Astrocyte of the spinal cord (primary cell): ENCODE results near the gene SEPTIN7.
A peak's percentile ranks its signal among the peaks of the same experiment; 100 is the strongest.

ENCODE experiments used
- DNase-seq: peaks from one replicate; pipeline ENCODE4 v3.0.0; 2011; ENCODE audit warnings: low read depth, low spot score
- H3K4me3 ChIP-seq: 2 replicates; pipeline ENCODE4 v1.5.1; 2011; ENCODE audit warnings: low read depth, mild to moderate bottlenecking, low read length, moderate library complexity
- in situ Hi-C: cut with HindIII; loops from 2 replicates; pipeline ENCODE4 v1.10.0; 2017; ENCODE audit warnings: low sequenced_read_pairs
- TF ChIP-seq, protein P1 (sequence below): IDR thresholded peaks from 2 replicates; pipeline ENCODE4 v1.5.1; 2012; ENCODE audit warnings: low read depth, mild to moderate bottlenecking, low read length, inconsistent platforms

The SEPTIN7 gene

DNA sequence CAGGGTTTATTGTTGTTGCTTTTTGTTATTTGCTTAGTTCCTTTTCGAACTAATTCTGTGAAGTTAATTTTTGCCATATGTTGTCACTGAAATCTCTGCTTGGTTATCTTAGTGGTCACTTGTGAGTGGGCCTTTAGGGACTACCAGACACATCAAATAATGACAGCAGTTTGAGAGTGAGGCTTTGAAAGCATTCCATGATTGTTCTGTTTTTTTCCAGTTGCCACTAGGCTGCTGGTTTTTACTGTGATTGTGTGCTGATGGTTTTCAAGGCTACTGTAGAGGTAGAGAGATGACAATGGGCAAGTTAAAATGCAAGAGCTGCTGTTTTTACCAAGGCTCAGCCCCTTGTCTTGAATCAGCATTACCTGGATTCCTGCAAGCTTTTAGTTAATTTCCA, 20.0 kb downstream of the SEPTIN7 start:
- in situ Hi-C loops: no loop called here
- no peak overlapping the region for H3K4me3 ChIP-seq
- TF ChIP-seq, protein P1, sequence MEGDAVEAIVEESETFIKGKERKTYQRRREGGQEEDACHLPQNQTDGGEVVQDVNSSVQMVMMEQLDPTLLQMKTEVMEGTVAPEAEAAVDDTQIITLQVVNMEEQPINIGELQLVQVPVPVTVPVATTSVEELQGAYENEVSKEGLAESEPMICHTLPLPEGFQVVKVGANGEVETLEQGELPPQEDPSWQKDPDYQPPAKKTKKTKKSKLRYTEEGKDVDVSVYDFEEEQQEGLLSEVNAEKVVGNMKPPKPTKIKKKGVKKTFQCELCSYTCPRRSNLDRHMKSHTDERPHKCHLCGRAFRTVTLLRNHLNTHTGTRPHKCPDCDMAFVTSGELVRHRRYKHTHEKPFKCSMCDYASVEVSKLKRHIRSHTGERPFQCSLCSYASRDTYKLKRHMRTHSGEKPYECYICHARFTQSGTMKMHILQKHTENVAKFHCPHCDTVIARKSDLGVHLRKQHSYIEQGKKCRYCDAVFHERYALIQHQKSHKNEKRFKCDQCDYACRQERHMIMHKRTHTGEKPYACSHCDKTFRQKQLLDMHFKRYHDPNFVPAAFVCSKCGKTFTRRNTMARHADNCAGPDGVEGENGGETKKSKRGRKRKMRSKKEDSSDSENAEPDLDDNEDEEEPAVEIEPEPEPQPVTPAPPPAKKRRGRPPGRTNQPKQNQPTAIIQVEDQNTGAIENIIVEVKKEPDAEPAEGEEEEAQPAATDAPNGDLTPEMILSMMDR: no peak
- DNase-seq: no peak

DNA sequence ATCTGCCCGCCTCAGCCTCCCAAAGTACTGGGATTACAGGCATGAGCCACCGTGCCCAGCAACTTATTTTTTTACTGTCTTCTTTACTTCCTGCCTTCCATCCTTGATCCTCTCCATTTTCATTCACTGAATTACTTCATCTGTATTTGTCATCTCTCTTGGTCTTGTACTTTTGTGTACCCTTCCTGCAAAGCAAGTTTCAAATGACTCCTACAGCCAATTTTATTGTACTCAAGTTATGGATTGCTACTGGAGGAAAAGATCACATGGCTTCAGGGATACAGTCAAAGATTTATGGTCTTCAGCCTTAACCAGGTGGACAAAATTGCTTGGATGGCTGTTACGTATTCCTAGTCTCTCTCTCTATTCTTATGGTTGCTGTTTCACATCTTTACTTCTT, 22.6 kb downstream of the SEPTIN7 start:
- no peak for DNase-seq
- in situ Hi-C loops: no loop called here
- TF ChIP-seq, protein P1: no peak
- H3K4me3 ChIP-seq: no peak overlapping the region

DNA sequence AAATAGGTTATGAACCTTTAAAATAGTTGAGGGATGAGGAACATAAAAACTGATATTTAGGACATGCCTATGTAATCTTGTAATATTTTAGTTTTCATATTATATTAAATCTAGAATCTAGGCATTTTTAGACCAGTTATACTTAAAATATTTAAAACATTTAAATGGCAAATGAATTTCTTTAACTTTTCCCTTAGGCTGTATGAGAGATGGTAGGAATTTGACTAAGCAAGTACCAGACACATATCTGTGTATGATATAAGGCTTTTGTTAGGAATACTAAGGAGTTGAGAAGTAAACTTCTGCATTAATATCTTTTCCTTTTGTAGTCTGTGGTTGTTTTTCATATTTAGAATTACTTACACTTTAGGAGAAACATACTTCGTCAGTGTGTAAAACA, 25.1 kb downstream of the SEPTIN7 start:
- no peak overlapping the region for H3K4me3 ChIP-seq
- DNase-seq: no peak
- TF ChIP-seq, protein P1: no peak
- in situ Hi-C loops: no loop called here

DNA sequence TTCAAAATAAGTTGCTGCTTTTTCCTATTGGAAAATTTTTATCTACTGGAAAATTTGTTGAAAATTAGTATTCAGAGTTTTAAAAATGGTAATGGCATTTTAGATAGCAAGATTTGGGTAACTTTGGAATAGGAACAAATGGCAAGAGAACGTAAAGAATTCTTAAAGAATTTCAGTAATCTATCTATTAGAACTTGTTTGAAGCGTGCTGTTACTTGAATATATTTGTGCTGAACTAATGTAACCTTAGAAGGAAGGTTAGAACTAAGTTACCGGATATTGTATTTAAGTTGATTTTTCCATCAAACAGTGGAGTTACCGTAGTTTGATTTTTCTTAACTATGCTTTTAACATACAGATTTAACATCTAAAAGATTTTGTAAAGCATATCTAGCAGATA, 25.9 kb downstream of the SEPTIN7 start:
- TF ChIP-seq, protein P1: no peak
- no peak overlapping the region for H3K4me3 ChIP-seq
- in situ Hi-C loops: no loop called here
- no peak for DNase-seq

DNA sequence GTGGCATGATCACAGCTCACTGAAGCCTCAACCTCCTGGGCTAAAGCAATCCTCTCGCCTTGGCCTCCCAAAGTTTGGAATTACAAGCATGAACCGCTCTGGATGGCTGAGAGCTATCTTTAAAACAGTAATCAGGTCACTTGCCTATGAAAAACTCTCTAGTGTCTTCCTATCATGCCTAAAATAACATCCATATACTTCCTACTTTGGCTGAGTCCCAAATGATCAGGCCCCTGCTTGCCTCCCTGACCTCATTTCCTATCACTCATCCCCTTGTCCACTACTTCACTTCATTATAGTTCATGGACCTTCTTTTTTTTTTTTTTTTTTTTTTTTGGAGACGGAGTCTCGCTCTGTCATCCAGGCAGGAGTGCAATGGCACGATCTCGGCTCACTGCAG, 28.0 kb downstream of the SEPTIN7 start:
- TF ChIP-seq, protein P1: no peak
- H3K4me3 ChIP-seq: no peak overlapping the region
- DNase-seq: no peak
- in situ Hi-C loops: no loop called here

DNA sequence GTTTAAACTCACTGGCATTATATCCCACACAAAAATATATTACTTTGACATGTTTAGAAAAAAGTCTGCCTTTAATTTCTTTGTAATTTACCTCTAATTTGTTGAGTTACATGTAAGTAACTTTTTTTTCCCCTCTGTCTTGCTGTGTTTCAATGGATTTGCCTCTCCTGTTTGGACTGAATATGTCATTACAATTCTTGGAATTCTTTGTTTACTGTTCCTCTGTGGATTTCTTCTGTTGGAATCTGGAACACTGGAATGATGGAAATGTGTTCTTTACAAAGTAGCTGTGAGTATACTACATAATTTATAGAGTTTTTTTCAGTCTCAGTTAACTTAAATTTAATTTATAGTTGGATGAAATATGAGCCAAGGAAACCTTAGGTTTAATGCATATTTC, 30.4 kb downstream of the SEPTIN7 start:
- in situ Hi-C loops: no loop called here
- DNase-seq: peak; percentile 28

More for the DNA sequence above, 30.4 kb downstream of the SEPTIN7 start:
- TF ChIP-seq, protein P1: no peak
- no peak overlapping the region for H3K4me3 ChIP-seq
